Pancreas (tissue), 10 donors: Measurements from ENCODE around the gene THRAP3. TPM values are rescaled to one million over a fixed set of nuclear protein-coding genes. Genes with fewer than 3 reads are reported as not detected.
"Not testable (repeated sequence)": the region's sequence is repeated elsewhere in the genome, so short reads cannot be mapped to it uniquely, and the experiment has no call there.

ENCODE experiments used
- ATAC-seq, 4 donors: fragments of 200-7000 bp; cut with Tn5 transposase; one replicate each; pipeline versions ENCODE4 v1.8.0 to v1.9.1; 2020; ENCODE audit warnings: mild to moderate bottlenecking in 4 of 4, moderate library complexity in 4 of 4
- DNase-seq, 6 donors: peaks; one replicate each; pipeline ENCODE4 v3.0.0-alpha.2; 2020
- FAIRE-seq: peaks from 2 replicates; lab custom pipeline; 2012; peaks lifted over from hg19 to GRCh38; lab: Jason Lieb, UNC
- H3K27ac ChIP-seq, 4 donors: fragments of 200-600 bp; sonication (generic); 1 replicate in 3 of 4; 2 replicates in 1 of 4; pipeline versions ENCODE4 v1.5.0 to v1.8.0; 2020
- H3K27me3 ChIP-seq, 4 donors: fragments of 200-600 bp; one replicate each; pipeline ENCODE4 v1.8.0; 2021
- H3K36me3 ChIP-seq, 3 donors: fragments of 200-600 bp; sonication (generic) in 1 of 3; one replicate each; pipeline versions ENCODE4 v1.5.0 to v1.8.0; 2020 to 2021
- H3K4me1 ChIP-seq, 3 donors: fragments of 200-600 bp; one replicate each; pipeline ENCODE4 v1.8.0; 2021
- H3K4me3 ChIP-seq, 4 donors: fragments of 200-600 bp; sonication (generic) in 2 of 4; one replicate each; pipeline versions ENCODE4 v1.5.0 to v1.8.0; 2020 to 2021
- H3K9me3 ChIP-seq, 4 donors: fragments of 200-600 bp; one replicate each; pipeline ENCODE4 v1.8.0; 2021
- CTCF ChIP-seq, 4 donors: fragments of 200-600 bp; sonication (generic) in 3 of 4; IDR thresholded peaks; one replicate each; pipeline versions ENCODE4 v1.5.0 to v1.8.0; 2021; ENCODE audit warnings: antibody characterized with exemption in 4 of 4
- WGBS, 2 donors: extraction: QIAGEN DNeasy Blood & Tissue Kit; methylation state at CpG; one replicate each; pipeline ENCODE4 v1.1.7; 2013; 5-methylcytosine and 5-hydroxymethylcytosine counted together
- intact Hi-C, 3 donors: fragments of 100-400 bp; cut with DNase I; formaldehyde crosslinking; loops; one replicate each; pipeline versions ENCODE4 v1.11.1 to v1.14.2; 2022
- polyA plus RNA-seq, 2 donors: library from polyadenylated mRNA; stranded (reverse); fragments of 200-250 nt; gene quantifications; one replicate each; pipeline ENCODE4 v1.2.3, GENCODE V29; 2013
- total RNA-seq, 6 donors: library from RNA; stranded (reverse); fragmentation: NEBNext Ultra II Directional in 4 of 6; extraction: Animal tissue kit (Norgen Biotek cat#: 25700) in 4 of 6; gene quantifications; one replicate each; pipeline versions ENCODE4 v1.2.1 to v1.2.4, GENCODE V29; 2021 to 2023
- donor health status: healthy with polysubstance abuse.
- donor health status: DM: no; HTN: no; CAD: no; lungs with moderate emphysema.
- donor health status: DM: no; HTN: no; CAD: no.
- donor health status: control.
- donor health status: control.
- donor health status: Bipolar disorder and iron deficiency.
- donor health status: DM: yes; HTN: yes; CAD: no.
- donor health status: DM: no; HTN: no; CAD: no.
- donor health status: DM: no; HTN: no; CAD: no.
- donor health status: DM: yes; HTN: yes; CAD: no.

THRAP3 gene
- total and polyA plus RNA-seq, 8 donors, result 17.0 to 54.7 (median 29.9) TPM

DNA sequence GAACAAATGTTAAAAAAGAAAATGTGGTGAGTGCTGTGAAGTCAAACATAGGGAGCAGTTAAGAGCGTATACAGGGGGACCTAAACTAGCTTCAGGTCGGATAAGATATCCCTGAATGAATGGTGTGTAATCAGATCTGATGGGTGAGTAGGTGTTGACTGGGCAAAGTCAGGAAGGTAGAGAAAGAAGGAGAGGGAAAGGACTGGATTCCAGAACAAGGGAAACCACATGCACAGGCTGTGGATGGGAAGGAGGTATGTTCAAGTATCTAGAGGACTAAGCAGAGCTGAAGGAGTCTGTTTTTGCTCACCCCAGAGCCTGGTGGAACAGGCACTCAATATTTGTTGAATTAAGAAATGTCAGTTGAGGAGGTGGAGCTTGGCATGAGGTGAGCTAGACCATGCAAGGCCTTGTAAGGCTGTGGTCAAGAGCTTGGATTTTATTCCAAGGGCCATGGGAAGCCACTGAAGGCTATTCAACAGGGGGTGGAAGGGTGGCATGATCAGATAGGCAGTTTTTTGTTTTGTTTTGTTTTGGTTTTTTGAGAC is 40.9 kb upstream of the THRAP3 start:
- 55 to 62% methylated on average over 2 of the region's 2 CpGs for WGBS, 2 donors
- H3K36me3 ChIP-seq, result peaks cover 0 to 3% (median 0%) of the 10 kb centered on the region in 3 donors
- H3K9me3 ChIP-seq, result no peaks in the 10 kb centered on the region
- ATAC-seq, result no peak
- FAIRE-seq, result no peak
- TF ChIP-seq CTCF (IDR thresholded peaks at IDR 0.05), result no peak
- H3K4me1 ChIP-seq, result no peaks in the 10 kb centered on the region
- intact Hi-C loops, result loop anchor here in 1 of 3 donors (10.0 kb wide), 1 partner anchor 89 kb away; no protein-coding TSS in a partner anchor
- no peak for DNase-seq
- no peaks in the 10 kb centered on the region for H3K27me3 ChIP-seq
- H3K27ac ChIP-seq, result no peak overlapping the region
- H3K4me3 ChIP-seq, result no peak overlapping the region

- Histone ChIP-seq H3K27ac (peak overlapping the region in 3 of 4 donors; percentile 44 to 59 (median 48)), H3K36me3 (no peaks in the 10 kb centered on the region), H3K27me3 (no peaks in the 10 kb centered on the region), H3K4me1 (no peaks in the 10 kb centered on the region), H3K9me3 (no peaks in the 10 kb centered on the region), H3K4me3 (no peak overlapping the region)
- intact Hi-C loops, result loop anchor here in 2 of 3 donors (5.0 to 10.0 kb wide), 3 partner anchors 36 to 93 kb away; no protein-coding TSS in a partner anchor
- WGBS, 2 donors, result 1 to 4% methylated on average over 9 of the region's 9 CpGs
- DNase-seq, result peak; percentile 77 to 91 (median 82)
- no peak for FAIRE-seq
- peak; percentile 66 to 86 (median 74) for TF ChIP-seq CTCF (IDR thresholded peaks at IDR 0.05)
- peak; percentile 96 to 99 (median 99) for ATAC-seq
Observed at GRCh38 chr1:36187800-36188593, 36.2 kb upstream of the THRAP3 start.

- H3K27ac ChIP-seq, H3K27me3 ChIP-seq, H3K36me3 ChIP-seq, H3K4me1 ChIP-seq, FAIRE-seq, intact Hi-C loops, H3K4me3 ChIP-seq, ATAC-seq, H3K9me3 ChIP-seq: not testable (repeated sequence)
- DNase-seq, result peak in 1 of 6 donors; percentile 40
- WGBS, 2 donors, result 79 to 83% methylated on average over 12 of the region's 12 CpGs
Observed at GRCh38 chr1:36196805-36197204, 27.4 kb upstream of the THRAP3 start.

- DNase-seq (no peak), ATAC-seq (no peak), FAIRE-seq (no peak)
- TF ChIP-seq CTCF (IDR thresholded peaks at IDR 0.05), result no peak
- intact Hi-C loops, result no loop called here
- 68 to 71% methylated on average over 5 of the region's 5 CpGs for WGBS, 2 donors
- peak overlapping the region in 1 of 4 donors; percentile 8 for H3K27ac ChIP-seq
- no peaks in the 10 kb centered on the region for H3K36me3 ChIP-seq
- no peak overlapping the region for H3K4me3 ChIP-seq
- H3K27me3 ChIP-seq, result no peaks in the 10 kb centered on the region
- no peaks in the 10 kb centered on the region for H3K9me3 ChIP-seq
- peaks cover 0 to 12% (median 9%) of the 10 kb centered on the region in 3 donors for H3K4me1 ChIP-seq
Observed at GRCh38 chr1:36198641-36199040, 25.6 kb upstream of the THRAP3 start.

- DNase-seq, result peak in 3 of 6 donors; percentile 33 to 59 (median 48)
- H3K4me1 ChIP-seq, result peaks cover 0 to 23% (median 12%) of the 10 kb centered on the region in 3 donors
- intact Hi-C loops, result no loop called here
Observed at GRCh38 chr1:36199934-36200741, 24.1 kb upstream of the THRAP3 start.

More at GRCh38 chr1:36199934-36200741, 24.1 kb upstream of the THRAP3 start:
- no peak for TF ChIP-seq CTCF (IDR thresholded peaks at IDR 0.05)
- WGBS, 2 donors, result 33 to 38% methylated on average over 13 of the region's 13 CpGs
- no peaks in the 10 kb centered on the region for H3K27me3 ChIP-seq
- H3K36me3 ChIP-seq, result no peaks in the 10 kb centered on the region
- peak; percentile 66 to 78 (median 73) for ATAC-seq
- H3K4me3 ChIP-seq, result no peak overlapping the region
- FAIRE-seq, result no peak
- peak overlapping the region; percentile 40 to 79 (median 73) for H3K27ac ChIP-seq
- H3K9me3 ChIP-seq, result no peaks in the 10 kb centered on the region
